NCI-H82 (cell line): ENCODE measurements around the gene ACACB.

Experiments
- DNase-seq: peaks from one replicate; lab custom pipeline; 2025; lab: John Stamatoyannopoulos, UW

ACACB gene

DNA sequence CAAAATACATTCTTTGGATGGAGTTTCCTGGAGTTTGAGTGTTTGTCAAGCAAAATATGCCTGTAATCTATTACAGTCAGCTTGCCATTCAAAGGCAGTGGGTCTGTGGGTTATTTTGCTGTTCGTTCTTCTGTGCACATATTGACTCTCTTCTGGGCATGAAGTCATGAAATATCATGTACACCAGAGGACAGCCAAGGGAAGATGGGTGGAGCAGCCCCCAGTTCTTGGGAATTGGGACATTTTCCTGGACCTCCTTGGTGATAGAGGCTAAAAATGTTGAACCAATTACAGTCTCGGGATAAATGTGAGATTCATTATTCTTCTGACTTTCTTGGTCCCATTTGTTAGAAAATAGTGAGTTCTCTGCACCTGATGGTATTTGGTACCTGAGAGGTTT lies 103.6 kb downstream of the ACACB start:
- no peak for DNase-seq

DNA sequence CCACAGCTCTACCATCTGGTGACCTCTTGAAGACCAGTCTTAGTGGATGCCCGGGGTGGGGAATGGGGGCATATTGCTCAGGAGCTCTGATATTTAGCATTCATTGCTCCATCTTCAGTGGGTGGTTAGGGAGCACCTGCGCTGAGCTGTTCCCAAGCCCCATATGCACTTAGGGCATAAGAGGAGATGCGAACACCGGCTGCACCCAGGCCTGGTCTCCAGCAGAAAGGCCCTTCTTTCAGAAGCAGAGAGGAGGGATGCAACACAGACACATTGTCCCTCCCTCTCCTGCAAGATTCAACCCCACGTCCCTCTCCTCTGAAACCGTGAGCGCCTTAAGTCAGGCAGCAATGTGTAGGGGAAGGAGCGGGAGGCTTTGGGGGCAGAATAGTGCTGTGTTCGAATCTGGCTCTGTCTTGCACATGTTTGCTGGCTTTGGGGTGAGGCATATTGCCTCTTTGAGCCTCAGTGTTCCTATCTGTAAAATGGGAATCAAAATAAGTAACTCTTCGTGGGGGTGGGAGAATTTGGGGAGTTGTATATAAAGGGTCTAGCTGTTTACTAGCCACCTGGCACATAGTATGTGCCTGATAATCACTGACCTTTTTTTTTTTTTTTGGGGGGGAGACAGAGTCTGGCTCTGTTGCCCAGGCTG lies 105.0 kb downstream of the ACACB start:
- DNase-seq = no peak

DNA sequence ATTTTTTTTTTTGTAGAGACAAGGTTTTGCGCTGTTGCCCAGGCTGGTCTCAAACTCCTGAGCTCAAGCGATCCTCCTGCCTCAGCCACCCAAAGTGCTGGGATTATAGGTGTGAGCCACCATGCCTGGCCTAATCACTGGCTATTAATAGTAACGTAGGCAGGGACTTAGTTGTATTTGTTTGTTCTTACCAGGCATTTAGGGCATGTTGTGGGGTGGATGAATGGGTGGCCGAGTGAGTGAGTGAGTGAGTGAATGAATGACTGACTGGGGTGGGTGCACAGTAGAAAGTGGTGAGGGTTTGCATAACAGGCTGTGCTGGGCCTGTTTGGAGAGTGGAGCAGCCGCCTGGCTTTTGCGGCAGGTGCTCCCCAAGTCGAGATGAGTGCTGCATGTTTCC lies 105.7 kb downstream of the ACACB start:
- peak; percentile 27 for DNase-seq

GRCh38 chr12:109222496-109222895 lies 106.1 kb downstream of the ACACB start:
- DNase-seq = no peak

GRCh38 chr12:109223211-109223610 lies 106.8 kb downstream of the ACACB start:
- DNase-seq = no peak

DNA sequence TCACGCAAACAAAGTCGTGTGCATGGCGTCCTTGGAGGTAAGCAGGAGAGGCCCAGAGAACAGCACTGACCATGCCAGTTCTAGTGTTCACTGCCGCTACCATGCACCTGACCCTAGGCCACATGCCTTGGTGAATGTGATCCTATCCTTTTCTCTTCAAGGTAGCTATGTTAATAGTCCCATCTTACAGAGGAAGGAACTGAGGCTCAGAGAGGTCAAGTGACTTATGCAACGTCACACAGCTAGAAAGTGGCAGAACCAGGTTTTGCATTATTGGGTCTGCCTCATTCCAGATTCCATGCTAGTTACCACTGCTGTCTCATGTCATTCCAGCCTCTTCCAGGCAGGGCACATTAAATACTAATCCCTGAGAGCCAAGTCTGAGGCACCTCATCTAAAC lies 107.5 kb downstream of the ACACB start:
- DNase-seq = no peak

- no peak for DNase-seq
Measured at GRCh38 chr12:109228664-109229063, 112.3 kb downstream of the ACACB start.

DNA sequence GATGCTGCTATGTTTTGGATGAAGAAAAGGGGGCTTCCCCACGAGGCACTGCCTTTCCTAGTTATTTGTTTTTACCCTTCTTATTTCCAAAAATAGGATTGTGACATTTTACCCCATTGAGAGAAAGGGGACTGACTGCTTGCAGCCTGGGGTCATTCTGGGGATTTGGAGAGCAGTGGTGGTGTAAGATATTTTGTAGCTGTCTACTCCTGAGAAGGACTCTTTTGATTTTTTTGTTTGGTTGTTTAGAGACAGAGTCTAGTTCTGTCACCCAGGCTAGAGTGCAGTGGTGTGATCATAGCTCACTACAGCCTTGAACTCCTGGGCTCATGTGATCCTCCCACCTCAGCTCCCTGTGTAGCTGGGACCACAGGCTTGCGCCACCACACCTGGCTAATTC lies 113.8 kb downstream of the ACACB start:
- DNase-seq = no peak

- no peak for DNase-seq
Measured at GRCh38 chr12:109232731-109233130, 116.3 kb downstream of the ACACB start.

- no peak for DNase-seq
Measured at GRCh38 chr12:109234012-109234411, 117.6 kb downstream of the ACACB start.

DNA sequence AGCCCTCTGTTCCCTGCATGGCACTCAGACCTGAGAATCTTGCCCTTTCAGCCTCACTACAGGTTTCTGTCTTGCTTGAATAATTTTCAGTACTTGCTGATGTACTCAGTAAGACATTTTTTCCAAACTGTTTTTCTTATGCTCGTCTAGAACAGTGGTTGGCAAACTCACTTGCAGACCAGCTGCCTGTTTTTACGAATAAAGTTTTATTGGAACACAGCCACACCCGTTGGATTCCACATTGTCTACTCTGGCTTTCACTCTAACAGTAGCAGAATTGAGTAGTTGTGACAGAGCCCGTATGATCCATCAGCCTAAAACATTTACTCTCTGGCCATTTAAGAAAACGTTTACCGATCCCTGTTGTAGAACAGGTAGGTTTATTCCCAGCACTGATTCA lies 119.9 kb downstream of the ACACB start:
- DNase-seq = no peak

DNA sequence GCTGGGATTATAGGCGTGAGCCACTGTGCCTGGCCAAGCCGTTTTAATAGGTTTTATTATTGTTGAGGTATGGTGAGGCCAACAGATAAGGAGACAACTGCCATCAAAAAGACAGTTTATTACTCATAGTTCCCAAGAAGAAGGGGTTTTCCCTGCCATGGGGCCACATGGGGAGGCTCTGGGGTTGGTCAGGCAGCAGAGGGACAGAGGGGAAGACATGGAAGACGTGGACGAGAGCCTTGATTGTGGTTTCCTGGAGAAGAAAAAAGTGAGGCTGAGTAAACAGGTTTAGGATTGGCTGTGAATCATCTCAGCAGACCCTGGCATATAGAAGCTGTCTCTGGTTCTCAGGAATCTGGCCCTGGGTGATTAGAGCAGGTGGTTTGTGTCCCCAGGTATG lies 122.8 kb downstream of the ACACB start:
- DNase-seq = no peak

DNA sequence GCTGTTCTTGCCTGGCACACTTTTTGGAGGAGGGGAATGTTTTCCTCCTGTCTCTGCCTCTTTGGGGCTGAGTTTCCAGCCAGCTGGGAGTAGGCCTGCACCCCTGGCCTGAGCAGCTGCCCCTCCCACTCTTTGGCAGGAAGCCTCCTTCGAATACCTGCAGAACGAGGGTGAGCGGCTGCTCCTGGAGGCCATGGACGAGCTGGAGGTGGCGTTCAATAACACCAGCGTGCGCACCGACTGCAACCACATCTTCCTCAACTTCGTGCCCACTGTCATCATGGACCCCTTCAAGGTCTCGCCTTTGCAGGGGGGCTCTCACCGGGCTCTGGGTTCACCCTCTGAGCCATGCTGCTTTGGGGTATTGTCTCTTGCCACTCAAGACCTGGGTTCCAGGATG lies 123.3 kb downstream of the ACACB start:
- DNase-seq = no peak

DNA sequence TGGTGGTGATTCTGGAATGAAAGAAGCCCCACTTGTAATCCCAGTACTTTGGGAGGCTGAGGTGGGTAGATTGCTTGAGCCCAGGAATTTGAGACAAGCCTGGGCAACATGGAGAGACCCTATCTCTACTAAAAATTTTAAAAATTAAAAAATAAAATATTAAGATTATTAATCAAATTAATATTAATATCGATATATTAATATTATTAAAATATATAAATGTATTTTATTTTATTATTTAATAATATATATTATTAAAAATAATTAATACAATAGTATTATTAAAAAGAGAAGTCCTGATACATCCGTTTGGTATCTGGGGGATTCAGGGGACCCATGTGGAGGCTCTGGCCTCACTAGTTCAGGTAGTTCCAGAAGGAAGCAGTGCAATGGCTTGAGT lies 124.0 kb downstream of the ACACB start:
- DNase-seq = no peak

DNA sequence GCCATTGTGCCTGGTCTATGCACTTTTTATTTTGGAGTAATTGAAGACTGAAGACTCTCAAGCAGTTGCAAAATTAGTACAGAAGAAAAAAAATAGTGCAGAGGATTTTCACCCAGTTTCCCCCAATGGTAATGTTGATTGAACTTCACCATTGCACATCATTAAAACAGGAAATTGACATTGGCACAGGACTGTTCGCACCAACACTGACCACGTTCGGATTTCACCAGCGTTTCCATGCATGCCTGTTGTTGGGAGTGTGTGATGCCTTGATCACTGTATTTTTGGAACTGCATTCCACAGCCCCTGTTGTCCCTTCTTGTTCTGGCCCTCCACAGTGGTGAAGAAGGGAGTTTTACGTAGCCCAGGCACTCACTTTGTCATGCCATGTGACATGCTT lies 125.5 kb downstream of the ACACB start:
- no peak for DNase-seq

DNA sequence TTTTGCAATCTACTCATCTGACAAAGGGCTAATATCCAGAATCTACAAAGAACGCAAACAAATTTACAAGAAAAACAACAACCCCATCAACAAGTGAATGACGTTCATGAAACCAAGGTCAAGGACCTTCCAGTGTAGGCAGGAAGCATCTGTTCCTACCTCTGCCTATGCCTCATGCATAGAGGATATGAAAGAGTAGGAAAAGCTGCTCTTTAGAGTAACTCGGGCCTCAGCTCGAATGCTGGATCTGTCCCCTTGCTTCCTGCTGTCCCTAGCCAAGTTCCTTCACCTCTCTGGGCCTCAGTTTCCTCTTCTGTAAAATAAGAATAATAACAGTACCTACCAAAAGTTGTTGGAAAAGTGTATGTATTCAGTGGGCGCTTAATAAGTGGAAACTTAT lies 127.7 kb downstream of the ACACB start:
- no peak for DNase-seq

DNA sequence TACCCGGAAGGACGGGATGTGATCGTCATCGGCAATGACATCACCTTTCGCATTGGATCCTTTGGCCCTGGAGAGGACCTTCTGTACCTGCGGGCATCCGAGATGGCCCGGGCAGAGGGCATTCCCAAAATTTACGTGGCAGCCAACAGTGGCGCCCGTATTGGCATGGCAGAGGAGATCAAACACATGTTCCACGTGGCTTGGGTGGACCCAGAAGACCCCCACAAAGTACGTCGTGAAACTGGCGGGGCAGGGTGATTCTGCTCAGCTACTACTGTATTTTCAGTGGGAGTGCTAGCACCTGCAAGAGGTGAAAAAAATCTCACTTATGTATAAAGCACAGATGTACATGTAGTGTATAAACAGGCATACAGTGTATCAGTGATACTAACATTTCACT lies 129.8 kb downstream of the ACACB start:
- DNase-seq = no peak

DNA sequence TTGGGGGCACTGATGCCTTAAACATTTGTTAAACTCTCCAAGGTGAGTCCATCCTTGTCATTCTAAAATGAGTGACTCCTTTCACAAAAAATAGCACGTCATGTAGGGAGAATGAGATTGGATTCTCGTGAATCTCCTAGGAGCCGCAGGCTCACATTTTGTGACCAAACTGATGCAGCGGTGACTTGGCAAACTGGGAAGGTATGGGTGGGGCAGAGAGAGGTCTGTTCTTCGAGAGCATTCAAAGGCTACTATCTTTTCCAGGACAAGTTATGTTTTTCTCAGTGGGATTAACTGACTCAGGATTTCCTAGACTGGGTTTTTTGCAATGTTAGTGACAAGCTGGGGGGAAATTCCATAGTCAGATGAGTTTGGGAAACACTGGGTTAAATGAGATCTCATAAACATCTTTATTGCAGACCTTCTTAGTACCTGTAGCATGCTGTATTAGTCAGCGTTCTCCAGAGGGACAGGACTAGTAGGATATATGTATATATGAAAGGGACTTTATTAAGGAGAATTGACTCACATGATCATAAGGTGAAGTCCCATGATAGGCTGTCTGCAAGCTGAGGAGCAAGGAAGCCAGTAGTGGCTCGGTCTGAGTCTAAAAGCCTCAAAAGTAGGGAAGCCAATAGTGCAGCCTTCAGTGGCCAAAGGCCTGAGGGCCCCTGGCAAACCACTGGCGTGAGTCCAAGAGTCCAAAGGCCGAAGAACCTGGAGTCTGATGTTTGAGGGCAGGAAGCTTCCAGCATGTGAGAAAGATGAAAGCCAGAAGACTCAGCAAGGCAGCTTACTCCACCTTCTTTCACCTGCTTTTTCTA lies 131.7 kb downstream of the ACACB start:
- no peak for DNase-seq

- DNase-seq = no peak
Measured at GRCh38 chr12:109250523-109250922, 134.1 kb downstream of the ACACB start.

- no peak for DNase-seq
Measured at GRCh38 chr12:109252799-109253198, 136.4 kb downstream of the ACACB start.

- DNase-seq = no peak
Measured at GRCh38 chr12:109253913-109254544, 137.6 kb downstream of the ACACB start.

DNA sequence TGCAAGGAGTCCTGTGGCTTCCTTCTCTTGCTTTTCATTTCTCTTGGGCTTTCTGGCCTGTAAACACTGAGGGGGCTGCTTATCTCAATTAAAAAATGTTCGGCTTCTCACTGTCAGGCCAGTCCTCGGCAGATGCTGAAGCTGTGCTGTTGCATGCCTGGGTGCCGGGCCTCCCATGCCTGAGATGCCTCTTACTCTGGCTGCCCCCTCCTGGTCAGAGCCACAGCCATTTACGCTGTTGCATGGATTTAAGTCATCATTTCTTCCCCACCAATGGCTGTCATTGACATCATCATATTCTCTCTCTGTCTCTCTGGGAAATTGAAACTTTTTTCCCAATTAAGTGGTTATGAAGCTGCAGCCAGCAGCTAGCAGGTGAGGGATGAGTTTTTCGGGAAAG lies 139.0 kb downstream of the ACACB start:
- peak; percentile 62 for DNase-seq

- no peak for DNase-seq
Measured at GRCh38 chr12:109256011-109256410, 139.6 kb downstream of the ACACB start.
